Measurements from ENCODE around the gene UVSSA.
"Not testable (repeated sequence)": the region's sequence is repeated elsewhere in the genome, so short reads cannot be mapped to it uniquely, and the experiment has no call there.

The UVSSA gene

GRCh38 chr4:1328267-1329155, 18.5 kb upstream of the UVSSA start:
- no peak overlapping the region for H3K4me3 ChIP-seq (ENCODE audit: low read depth, low read length)
- DNase-seq (ENCODE audit: low read depth), result no peak
- no peak for TF ChIP-seq CTCF (IDR thresholded peaks at IDR 0.05; ENCODE audit: control insufficient read depth, extremely low read depth, insufficient read depth)

GRCh38 chr4:1329408-1330371, 17.3 kb upstream of the UVSSA start:
- no peak overlapping the region for H3K4me3 ChIP-seq (ENCODE audit: low read depth, low read length)
- no peak for DNase-seq (ENCODE audit: low read depth)
- no peak for TF ChIP-seq CTCF (IDR thresholded peaks at IDR 0.05; ENCODE audit: control insufficient read depth, extremely low read depth, insufficient read depth)

- no peak for TF ChIP-seq CTCF (IDR thresholded peaks at IDR 0.05; ENCODE audit: control insufficient read depth, extremely low read depth, insufficient read depth)
- no peak overlapping the region for H3K4me3 ChIP-seq (ENCODE audit: low read depth, low read length)
- DNase-seq (ENCODE audit: low read depth), result no peak
Measured at GRCh38 chr4:1330761-1331590, 16.0 kb upstream of the UVSSA start.

- TF ChIP-seq CTCF (IDR thresholded peaks at IDR 0.05; ENCODE audit: control insufficient read depth, extremely low read depth, insufficient read depth), result no peak
- DNase-seq (ENCODE audit: low read depth), result no peak
- H3K4me3 ChIP-seq (ENCODE audit: low read depth, low read length), result no peak overlapping the region
Measured at GRCh38 chr4:1331591-1332353, 15.2 kb upstream of the UVSSA start.

DNA sequence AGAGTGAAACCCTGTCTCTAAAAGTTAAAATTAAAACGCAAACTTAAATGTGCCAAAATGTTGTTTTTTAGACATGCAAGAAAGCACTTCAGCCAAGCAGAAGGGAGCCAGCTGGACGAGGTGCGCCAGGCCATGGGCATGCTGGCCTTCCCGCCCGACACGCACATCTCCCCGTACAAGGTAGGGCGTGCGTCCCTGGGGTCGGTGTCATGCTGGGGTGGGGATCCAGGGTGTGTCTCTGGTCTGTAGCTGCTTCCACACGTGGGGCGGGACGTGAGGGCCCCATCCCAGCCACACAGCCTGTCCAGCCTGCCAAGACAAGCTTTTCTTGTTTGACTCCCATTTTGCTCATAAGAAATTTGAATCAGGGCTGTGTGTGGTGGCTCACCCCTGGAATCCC, 14.3 kb upstream of the UVSSA start:
- TF ChIP-seq CTCF (IDR thresholded peaks at IDR 0.05; ENCODE audit: control insufficient read depth, extremely low read depth, insufficient read depth), result no peak
- DNase-seq (ENCODE audit: low read depth), result no peak
- H3K4me3 ChIP-seq (ENCODE audit: low read depth, low read length), result no peak overlapping the region

DNA sequence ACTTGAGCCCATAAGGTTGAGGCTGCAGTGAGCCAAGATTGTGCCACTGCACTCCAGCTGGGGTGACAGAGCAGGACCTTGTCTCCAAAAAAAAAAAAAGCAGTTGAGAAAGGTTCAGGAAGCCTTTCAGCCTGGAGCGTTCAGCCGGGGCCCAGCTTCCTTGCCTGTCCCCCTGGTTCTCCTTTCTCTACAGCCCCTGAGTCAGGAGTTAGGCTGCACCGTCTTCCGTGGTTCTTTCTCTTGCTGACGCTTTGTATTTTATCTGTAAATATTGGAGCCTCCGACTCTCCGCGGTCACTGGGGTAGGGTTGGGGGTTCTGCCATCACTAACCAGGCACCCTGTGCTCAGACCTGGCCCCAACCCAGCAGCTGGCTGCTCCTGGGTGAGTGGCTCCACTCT, 13.8 kb upstream of the UVSSA start:
- no peak for TF ChIP-seq CTCF (IDR thresholded peaks at IDR 0.05; ENCODE audit: control insufficient read depth, extremely low read depth, insufficient read depth)
- DNase-seq (ENCODE audit: low read depth), result no peak
- no peak overlapping the region for H3K4me3 ChIP-seq (ENCODE audit: low read depth, low read length)

DNA sequence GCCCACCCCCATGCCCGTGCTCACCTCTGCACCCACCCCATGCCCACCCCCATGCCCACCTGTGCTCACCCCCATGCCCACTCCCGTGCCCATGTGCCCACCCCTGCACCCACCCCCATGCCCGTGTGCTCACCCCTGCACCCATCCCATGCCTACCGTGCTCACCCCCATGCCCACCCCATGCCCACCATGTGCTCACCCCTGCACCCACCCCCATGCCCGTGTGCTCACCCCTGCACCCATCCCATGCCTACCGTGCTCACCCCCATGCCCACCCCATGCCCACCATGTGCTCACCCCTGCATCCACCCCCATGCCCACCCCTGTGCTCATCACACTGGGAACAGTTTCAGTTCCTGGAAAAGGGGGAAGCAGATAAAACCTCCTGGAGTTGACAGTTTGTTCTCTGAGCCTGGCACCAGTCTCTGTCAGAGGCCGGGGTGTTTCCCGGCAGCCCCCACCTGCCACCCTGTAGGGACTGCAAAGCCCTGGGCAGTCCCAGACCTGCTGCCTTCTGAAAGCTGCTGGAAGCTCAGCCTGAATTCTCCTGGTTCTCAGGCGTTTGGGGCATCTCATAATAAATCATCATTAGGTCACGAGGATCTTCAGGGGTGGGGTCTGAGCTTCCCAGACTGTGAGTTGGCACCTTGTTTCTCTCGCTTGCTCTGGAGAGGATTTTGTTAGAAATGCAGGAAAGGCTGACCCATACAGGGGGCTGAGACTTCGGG, 13.0 kb upstream of the UVSSA start:
- not testable (repeated sequence) for DNase-seq (ENCODE audit: low read depth); H3K4me3 ChIP-seq (ENCODE audit: low read depth, low read length)

All from LNCaP clone FGC (cell line).